GM21619 (cell line): ENCODE results near the gene SLC7A10.
"Not testable (repeated sequence)": the region's sequence is repeated elsewhere in the genome, so short reads cannot be mapped to it uniquely, and the experiment has no call there.

Experiments used
- ATAC-seq: cut with Tn5 transposase; IDR thresholded peaks from one replicate; pipeline ENCODE4 v1.9.1; 2021; ENCODE audit not compliant: unreplicated experiment

The SLC7A10 gene

DNA sequence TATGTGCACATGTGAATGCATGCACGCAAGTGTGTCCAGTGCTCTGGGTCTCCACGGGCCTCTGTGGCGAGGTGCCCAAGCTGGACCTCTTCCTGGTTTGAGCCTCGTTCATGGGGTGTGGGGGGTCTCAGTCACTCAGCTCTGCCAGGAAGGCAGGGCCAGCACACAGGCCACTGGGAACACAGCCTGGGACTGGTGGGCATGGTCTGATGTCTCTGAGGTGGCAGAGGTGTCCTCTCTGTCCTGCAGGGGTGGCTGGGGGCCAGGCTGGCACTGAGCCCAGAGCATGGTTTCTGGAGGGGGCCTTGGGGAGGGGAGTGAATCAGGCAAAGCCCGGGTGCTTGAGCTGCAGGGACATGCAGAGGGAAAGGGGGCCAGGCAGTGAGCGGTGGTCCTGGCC, 22.1 kb downstream of the SLC7A10 start:
- ATAC-seq = no peak

DNA sequence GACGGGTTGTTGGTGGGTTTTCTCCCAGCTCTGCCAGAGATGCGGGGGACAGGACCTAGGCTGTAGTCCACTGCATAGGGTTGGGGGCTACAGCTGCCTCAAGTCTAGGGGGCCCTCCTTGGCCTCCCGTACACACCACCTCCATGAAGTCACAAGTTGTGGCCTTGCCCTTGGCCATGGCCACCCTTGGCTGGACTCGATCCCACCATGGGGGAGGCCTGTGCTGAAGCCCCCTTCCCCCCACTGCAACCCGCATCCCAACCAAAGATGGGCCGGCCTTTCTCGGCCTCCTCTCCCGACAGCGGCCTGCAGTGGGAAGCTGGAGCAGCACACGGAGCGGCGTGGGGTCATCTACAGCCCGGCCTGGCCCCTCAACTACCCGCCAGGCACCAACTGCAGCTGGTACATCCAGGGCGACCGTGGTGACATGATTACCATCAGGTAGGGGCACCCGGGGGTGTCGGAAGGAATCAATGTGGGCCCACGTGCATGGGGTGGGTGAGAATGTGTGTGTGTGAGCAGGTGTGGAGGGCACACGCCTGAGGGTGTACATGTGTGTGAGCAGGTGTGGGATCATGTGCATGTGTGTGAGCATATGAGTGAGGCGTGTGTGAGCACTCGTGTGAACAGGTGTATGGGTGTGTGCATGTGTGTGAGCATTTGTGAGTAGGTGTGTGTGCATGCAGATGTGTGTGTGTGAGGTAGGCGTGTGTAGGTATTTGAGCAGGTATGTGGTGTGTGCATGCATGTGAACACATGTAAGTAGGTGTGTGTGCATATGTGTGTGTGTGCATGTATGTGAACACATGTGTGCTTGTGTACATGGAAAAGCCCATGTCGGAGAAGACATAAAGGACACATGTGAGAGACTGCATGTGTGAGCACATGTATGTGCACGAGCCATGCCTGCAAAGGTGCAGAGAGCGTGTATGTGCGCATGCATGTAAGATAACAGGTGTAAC, 22.8 kb downstream of the SLC7A10 start:
- no peak for ATAC-seq

DNA sequence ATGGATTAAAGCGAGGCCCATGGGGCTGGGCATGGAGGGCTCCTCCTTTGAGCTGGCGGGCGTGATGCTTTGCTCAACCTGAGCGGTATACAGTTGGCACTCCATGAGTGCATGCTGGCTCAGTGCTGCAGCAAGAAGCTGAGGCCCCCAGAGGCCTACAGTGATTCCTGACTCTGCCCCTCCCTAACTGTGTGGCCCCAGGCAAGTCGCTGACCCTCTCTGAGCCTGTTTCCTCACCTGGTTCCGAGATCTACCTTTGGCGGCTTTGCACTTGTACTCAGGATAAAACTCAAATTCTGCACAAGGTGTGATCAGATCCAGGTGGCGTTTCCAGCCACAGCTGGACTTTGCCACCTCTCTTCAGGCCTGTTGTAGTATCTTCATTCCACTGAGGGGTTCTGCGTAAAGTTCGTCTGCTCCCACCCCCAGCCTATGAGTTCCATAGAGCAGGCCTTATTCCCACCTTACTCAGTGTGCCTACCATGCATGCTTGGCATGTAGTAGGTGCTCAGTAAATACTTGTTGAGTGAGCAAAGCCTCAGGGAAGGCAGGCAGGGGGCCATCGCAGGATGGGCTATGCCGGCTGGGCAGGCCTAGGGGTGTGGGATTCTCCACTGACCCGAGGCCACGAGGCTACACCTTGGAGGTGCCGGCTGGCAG, 23.6 kb downstream of the SLC7A10 start:
- ATAC-seq = no peak

DNA sequence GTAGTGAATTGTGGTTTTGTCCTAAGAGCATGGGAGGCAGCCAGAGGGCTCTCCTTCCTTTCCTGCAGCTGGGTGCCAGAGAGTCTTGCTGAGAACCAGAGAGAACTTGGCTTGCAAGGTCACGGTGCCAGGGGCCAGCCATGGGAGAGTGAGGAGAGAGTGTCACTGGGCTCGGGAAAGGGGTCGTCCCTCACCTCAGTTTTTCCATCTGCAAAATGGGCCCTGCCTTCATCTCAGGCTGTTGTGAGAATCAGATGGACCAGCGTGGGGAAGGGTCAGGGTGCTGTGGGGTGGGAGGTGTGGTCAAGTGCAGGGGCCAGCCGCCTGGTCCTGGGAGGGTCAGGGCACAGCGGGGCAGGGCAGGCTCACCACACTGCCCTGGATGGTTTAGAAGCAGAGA, 24.2 kb downstream of the SLC7A10 start:
- no peak for ATAC-seq

DNA sequence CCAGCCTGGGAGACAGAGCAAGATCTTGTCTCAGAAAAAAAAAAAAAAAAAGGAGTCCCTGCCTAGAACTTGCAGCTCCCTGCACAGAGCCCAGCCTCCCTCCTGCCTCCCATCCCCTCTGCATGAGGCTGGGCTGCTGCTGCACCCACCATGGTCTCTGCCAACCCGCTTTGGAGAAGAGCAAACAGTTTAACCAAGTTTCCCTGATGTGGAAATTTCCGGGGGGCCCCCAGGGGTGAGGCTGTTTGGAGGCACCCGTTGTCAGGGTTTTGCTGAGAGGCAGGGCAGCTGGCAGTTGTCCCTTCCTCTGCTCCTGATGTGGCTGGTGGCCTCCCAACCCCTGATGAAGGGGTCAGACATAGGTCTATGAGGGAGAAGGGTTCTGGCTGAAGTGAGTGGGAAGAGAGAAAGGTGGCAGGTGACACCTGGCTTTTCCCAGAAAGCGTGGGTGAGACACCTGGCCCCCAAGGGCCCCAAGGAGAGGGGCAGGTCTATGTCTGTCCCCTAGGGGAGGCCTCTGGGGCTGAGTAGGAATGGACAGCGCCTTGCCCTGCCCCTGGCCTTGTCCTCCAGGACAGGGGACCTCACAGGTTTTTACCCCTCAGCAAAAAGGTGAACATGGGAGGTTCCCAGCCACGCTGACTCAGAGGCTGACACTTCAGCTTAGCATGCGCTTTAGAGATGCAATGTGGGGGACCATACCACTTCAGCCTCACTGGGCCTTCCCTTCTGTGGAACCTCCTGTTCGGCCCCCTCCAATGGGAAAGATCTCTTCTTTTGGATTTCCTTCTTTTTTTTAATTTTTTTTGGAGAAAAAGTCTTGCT, 26.0 kb downstream of the SLC7A10 start:
- no peak for ATAC-seq

DNA sequence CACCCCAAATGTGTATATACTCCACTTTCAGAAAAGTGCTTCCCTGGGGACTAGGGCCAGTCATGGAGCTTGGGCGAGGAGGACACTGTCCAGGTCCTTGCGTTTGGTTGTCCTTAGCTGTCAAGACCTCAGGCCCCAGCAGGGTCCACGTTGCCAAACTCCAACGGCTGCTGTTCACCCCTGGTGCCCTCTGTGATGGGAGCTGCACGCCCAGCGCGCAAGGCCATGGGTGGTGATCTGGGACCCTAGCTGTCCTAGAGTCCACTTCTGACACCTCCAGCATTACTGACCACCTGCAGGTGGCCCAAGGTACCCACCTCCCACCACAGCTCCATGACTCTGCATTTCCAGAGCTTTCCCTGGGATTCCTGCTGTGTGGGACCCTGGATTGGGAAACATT, 27.5 kb downstream of the SLC7A10 start:
- ATAC-seq = no peak

DNA sequence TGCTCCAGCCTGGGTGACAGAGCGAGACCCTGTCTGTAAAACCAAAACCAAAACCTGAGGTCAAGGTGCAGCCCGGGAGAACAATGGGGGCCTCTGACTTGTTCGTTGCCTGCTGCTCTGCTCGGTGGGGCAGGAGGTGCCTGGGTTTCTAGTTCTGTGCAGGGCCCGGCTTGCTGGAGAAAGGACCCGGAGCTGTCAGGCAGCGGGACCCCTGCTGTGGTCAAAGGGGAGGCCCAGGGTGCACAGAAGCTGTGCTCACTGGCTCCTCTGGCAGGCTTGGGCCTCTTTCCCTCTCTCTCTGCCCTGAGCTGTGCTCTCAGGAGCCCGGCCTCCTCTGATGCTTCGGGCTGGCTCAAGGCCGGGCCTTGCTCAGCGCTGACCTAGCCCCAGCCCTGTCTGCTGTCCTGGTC, 28.1 kb downstream of the SLC7A10 start:
- ATAC-seq = no peak

DNA sequence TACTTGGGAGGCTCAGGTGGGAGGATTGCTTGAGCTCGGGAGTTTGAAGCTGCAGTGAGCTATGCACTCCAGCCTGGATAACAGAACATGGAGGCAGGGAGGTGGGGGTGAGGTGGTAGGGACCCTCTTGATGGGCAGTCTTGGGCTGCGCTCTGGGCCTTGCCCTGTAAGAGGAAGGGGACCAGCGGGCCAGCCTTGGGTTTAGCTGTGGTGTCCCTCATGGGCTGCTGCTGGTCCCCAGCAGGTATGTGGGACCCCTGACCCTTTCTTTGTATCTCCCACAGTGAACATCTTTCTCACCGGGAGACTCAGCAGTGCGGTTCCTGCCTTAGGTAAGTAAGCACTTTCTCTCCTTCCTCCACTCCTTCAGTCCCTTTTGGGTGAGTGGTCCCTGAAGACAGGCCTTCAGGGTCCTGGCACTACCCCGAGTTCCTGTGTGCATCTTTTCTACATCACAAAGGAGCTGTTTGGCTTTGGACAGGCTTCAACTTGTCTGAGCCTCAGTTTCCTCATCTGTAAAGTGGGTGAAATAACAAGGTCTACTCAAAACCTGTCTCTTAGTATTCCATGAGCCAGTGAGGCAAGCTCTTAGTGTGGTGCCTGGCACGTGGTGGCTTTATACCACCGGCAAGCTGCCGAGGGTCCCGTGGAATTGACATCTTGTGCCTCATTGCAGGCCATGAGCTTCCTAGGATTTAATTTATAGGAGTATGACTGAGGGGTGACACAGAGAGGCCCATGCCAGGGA, 29.0 kb downstream of the SLC7A10 start:
- no peak for ATAC-seq

DNA sequence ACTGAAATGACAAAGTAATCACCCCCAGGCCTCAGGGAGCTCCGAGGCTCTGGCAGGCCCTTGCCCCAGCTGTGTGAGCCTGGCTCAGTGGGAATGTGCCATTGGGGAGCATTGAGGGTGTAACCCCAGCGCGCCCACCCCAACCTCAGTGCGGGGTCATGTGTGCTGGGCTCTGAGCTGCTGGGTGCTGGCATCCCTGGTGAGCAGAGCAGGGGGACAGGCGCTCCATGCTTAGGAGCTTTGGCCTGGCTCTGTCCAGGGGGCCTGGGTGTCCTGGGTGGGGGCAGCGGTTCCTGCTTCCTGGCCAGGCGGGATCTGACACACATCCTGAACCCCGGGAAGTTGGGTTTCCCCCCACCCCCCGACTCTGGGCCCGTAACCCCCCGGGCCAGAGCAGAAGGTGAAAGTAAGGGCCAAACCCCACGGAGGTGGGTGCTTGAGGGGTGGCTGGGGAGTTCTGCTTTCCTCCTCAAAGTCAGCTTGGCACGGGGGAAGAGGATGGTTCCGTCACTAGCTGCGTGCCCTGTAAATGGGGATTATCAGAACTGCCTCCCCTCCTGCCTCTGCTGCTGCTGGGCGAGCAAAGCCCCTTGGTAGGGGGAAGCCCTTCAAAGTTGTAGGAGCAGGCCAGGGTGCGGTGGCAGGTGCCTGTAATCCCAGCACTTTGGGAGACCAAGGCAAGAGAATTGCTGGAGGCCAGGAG, 29.9 kb downstream of the SLC7A10 start:
- no peak for ATAC-seq

DNA sequence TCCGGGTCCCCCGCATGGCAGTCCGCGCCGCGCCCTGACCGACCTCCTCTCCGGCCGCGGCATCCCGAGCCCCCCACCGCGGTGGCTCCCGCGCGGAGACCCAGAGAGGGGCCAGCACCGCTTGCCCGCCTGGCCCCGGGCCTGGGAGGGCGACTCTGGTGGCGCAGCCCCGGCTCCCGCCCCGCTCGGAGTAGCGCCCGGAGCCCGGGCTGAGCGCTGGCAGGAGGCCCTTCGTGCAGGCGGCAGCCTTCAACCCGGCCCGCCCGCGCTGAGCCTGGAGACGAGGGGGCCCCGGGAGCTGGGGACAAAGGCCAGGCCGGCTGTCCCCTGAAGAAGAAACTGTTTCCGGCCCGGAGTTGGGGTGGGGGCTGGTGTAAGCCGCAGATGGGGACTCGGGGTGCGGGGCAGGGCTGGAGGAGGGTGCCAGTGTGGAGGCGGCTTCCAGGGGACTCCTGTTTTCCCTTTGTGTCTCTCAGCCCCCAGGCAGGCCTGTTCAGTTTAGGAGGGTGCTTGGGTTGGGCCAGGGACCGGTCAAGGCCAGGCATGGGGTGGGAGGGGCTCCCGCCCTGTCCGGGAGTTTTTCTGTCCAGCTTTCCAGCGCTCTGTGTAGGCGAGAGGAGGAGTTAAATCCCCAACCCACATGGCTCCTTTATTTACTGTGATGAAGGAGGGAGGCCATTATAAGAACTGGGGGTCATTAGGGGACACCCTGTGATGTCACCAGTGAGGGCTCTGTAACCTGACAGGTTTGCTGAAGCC, 30.6 kb downstream of the SLC7A10 start:
- no peak for ATAC-seq

DNA sequence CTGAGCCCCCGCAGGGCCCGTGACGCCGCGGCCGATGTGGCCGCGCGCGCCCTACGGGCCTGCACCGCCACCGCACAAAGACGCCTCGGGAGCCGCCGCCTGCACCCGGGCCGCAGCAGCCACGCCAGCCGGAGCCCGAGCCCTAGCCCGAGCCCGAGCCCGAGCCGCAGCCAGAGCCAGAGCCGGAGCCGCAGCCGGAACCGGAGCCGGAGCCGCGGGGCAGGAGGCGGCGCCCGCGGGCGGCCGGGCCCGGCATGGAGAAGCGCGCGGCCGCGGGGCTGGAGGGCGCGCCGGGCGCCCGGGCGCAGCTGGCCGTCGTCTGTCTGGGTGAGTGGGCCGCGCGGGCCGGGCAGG, 31.1 kb downstream of the SLC7A10 start:
- ATAC-seq = no peak

DNA sequence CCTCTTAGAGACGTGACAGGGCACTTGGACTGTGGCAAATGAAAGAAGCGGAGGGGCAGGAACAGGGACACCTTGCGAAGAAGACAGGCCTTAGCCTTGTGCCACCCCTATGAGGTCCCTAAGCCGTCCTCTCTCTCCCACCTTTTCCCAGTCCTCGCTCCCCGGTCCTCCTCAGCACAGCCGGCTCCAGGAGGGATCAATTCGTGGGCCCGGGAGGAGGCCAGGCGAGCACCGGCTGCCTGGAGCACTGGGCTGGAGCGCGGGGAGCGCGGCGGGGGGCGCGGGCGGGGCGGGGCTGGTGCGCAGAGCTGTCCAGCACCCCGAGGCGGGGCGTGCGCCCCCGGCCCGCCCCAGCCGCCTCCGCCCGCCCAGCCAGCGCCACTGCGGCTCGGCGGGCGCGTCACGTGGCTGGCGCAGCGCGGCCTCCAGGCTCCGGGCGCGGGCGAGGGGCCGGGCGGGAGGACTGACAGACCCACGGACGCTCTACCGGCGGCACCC, 31.7 kb downstream of the SLC7A10 start, which contains the start of gene LRP3:
TSS of gene LRP3 (plus strand) at position 466 of the 498 bp plus-strand sequence. CDS start 456 bp downstream, outside the sequence.
- no peak for ATAC-seq

DNA sequence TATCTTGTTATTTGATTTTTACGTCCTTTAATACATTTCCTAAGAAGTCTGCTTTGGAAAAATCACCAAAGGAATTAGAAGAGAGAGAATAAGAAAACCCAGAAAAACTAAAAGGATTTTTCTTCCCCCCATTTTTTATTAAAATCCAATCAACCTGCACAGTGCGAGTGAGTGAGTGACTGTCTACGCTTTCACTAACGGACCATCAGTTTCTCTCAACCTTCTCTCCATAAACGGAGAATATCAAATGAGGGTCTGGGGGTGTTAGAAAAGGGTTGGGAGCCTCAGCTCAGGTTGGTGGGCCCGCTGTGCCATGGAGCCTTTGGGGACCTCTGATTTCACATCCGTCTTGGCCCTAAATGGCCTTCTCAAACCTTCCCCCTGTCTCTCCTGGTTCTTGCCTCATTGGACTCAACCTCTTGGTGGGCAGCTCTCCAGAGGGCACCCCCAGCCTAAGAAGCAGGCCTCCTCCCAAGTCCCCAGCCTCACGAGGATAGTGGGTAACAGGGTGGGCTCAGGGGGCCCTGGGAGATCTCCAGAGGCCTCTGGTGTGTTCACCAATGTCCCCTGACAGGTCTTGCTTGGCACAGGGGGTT, 32.3 kb downstream of the SLC7A10 start:
- no peak for ATAC-seq

DNA sequence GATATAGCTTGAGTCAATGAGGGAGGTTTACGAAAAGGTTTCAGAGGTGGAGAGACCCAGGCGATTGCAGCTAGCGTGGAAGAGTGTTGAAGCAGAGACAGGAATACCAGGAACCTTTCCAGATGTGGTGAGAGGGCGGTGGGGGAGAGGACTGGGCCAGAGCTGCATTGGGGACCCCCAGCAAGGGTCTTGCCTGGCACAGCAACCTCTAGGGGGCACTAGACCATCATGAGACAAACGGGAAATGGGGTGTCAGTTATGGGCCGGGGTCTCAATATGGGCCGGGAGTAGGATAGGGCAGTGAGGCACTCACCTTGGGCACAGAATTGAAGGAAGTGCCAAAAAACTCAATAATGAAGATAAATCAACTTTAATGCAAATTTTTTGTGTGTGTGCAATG, 33.6 kb downstream of the SLC7A10 start:
- ATAC-seq = no peak

DNA sequence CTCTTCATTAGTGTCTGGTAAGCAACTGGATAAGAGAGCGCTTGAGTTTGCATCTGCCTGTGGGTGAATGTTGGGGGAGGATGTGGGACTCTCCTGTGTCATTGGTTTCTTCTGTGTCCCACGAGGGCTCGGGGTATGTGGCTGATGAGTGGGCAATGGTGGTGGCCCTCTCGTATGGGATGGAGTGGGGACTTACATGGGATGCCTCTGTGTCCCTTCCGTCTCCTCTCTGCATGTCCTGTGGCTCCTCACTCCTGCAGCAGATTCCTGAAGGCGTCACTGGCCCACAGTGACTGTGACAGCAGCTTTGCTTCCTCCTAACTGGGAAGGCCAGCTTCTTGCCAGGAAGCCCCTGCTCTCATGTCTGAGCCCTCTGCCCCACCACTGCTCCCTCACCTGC, 34.1 kb downstream of the SLC7A10 start:
- ATAC-seq = no peak

DNA sequence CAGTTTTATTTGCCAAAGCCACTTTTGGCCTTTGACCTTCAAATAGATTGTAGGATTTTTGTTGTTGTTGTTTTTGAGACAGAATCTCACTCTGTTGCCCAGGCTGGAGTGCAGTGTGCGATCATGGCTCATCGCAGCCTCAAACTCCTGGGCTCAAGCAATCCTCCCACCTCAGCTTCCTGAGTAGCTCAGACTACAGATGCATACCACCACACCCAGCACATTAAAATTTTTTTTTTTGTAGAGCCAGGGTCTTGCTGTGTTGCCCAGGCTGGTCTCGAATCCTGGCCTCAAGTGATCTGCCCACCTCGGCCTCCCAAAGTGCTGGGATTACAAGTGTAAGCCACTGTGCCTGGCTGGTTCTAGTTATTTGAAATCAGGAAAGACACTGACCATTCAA, 34.6 kb downstream of the SLC7A10 start:
- not testable (repeated sequence) for ATAC-seq

DNA sequence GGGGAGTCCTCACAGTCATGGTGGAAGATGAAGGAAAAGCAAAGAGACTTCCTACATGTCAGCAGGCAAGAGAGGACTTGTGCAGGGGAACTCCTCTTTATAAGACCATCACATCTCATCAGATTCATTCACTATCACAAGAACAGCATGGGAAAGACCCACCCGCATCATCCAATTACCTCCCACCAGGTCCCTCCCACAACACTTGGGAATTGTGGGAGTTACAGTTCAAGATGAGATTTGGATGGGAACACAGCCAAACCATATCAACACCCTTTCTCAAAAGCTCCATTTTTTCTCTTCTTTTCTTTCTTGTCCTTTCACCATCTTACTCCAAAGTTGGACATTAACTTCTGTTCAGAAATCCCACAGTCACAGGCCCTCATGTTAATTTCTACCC, 36.2 kb downstream of the SLC7A10 start:
- ATAC-seq = no peak

DNA sequence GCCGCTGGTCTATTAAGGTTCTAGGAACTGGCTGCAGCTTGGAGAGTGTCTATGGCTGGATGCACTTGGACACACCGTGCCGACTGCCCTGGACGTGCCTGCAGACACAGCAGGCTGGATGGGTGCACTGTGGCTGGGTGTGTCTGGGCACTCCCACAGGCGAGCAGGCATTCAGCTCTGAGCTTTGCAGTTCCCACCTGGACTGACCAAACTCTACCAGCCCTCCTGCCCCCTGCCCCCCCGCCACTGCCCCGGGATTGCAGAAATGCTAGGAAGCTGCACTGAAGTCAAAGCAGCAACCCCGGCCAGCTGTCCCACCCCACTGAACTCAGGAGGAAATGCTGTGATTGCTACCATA, 38.5 kb downstream of the SLC7A10 start:
- no peak for ATAC-seq
